A673 (cell line): Measurements from ENCODE around the gene PRPF38B. TPM values are rescaled to one million over a fixed set of nuclear protein-coding genes. Genes with fewer than 3 reads are reported as not detected.

Experiments used
- BruUV-seq: library from RNA; stranded (reverse); fragments of 400-500 nt; replicated peaks from 2 replicates; lab custom pipeline; 2021; lab: Mats Ljungman, UMichigan
- CTCF ChIA-PET: fragments of 300-600 bp; sonication (Branson Sonifier 250); formaldehyde crosslinking; loops from one replicate; lab custom pipeline; 2022; ENCODE audit warnings: antibody characterized with exemption; lab: Charles Lee
- POLR2A ChIA-PET: fragments of 300-600 bp; sonication (Branson Sonifier 250); formaldehyde crosslinking; loops from one replicate; lab custom pipeline; 2022; ENCODE audit warnings: antibody characterized with exemption; ENCODE audit not compliant: low non-redundant PET; lab: Charles Lee
- DNase-seq: peaks from one replicate; pipeline ENCODE4 v3.0.0-alpha.2; 2015; ENCODE audit warnings: low spot score
- H3K27ac ChIP-seq: fragments of 200-600 bp; sonication (generic); 2 replicates; pipeline ENCODE4 v1.5.1; 2016; ENCODE audit warnings: mixed run types, low read depth, mild to moderate bottlenecking, mixed read lengths, antibody characterized with exemption, low read length; ENCODE audit not compliant: poor library complexity, severe bottlenecking
- H3K27me3 ChIP-seq: fragments of 200-600 bp; sonication (generic); replicated peaks from 2 replicates; pipeline ENCODE4 v1.6.1; 2017; ENCODE audit warnings: mixed run types, low read depth, mild to moderate bottlenecking, mixed read lengths, antibody characterized with exemption, low read length; ENCODE audit not compliant: insufficient read depth, poor library complexity
- H3K36me3 ChIP-seq: fragments of 200-600 bp; sonication (generic); 2 replicates; pipeline ENCODE4 v1.6.1; 2016; ENCODE audit warnings: mixed run types, mild to moderate bottlenecking, mixed read lengths, antibody characterized with exemption, low read length; ENCODE audit not compliant: insufficient read depth, poor library complexity, severe bottlenecking
- H3K4me1 ChIP-seq: fragments of 200-600 bp; sonication (generic); 2 replicates; pipeline ENCODE4 v1.6.1; 2017; ENCODE audit warnings: mixed run types, mild to moderate bottlenecking, mixed read lengths, antibody characterized with exemption, low read length; ENCODE audit not compliant: insufficient read depth, poor library complexity, severe bottlenecking
- H3K4me3 ChIP-seq: fragments of 200-600 bp; sonication (generic); 2 replicates; pipeline ENCODE4 v1.5.1; 2016; ENCODE audit warnings: low read depth, mixed run types, mild to moderate bottlenecking, mixed read lengths, low read length; ENCODE audit not compliant: poor library complexity, severe bottlenecking
- H3K9me3 ChIP-seq: fragments of 200-600 bp; sonication (generic); 2 replicates; pipeline ENCODE4 v1.6.1; 2016; ENCODE audit warnings: mixed run types, low read depth, mild to moderate bottlenecking, mixed read lengths, antibody characterized with exemption, low read length; ENCODE audit not compliant: poor library complexity, severe bottlenecking
- EZH2 ChIP-seq: fragments of 200-600 bp; sonication (generic); IDR thresholded peaks from 2 replicates; pipeline ENCODE4 v1.6.1; 2017; ENCODE audit warnings: borderline replicate concordance, low read depth, mild to moderate bottlenecking, mixed read lengths, antibody characterized with exemption, low read length; ENCODE audit not compliant: poor library complexity, severe bottlenecking
- intact Hi-C: fragments of 100-400 bp; cut with micrococcal nuclease; formaldehyde crosslinking; loops from one replicate; pipeline ENCODE4 v1.10.0; 2022; ENCODE audit not compliant: unreplicated experiment
- total RNA-seq: library from RNA; stranded (reverse); gene quantifications from 2 replicates; pipeline ENCODE4 v1.2.3, GENCODE V29; 2021
- TF ChIP-seq, protein P1 (sequence below): fragments of 300-800, 200-600 bp; sonication (generic); conservative IDR thresholded peaks from 2 replicates; pipeline ENCODE4 v1.5.1; 2017; ENCODE audit warnings: low read depth, mild to moderate bottlenecking, antibody characterized with exemption, low read length, moderate library complexity, mixed read lengths

Gene PRPF38B
- total RNA-seq, 1 experiment from 2014 or later: 59.5 TPM

DNA sequence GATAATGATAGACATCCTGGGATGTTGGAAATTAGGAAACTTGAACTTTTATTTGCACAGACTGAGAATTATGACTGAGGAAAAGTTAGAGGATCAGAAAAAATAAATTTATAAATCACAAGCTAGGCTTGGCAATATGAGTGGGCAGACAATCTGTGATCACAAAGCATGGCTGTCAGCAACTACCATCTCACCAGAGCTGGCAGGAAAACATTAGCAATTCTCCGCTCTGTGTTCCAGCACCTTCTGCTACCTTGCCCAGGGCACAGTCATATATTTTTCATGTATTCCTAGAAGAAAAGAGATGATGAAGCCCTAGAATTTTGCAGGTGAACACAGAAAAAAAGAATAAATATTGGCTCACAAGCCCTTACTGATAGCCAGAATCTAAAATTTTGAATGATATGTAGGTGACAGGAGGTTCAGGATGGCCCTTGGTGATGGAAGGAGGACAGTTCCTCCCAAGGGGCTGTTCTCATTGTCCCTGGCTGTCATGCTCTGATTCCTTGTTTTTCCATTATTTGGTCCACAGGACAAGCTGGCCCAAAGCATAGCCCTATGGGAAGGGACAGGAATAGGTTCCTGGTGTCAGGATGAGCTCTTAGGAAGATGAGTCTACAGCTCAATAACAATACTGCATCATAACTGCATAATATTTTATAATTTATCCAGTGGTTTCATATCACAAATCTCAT lies 42.2 kb downstream of the PRPF38B start:
- Histone ChIP-seq H3K4me1 (peaks cover 4% of the 10 kb centered on the region), H3K4me3 (no peak overlapping the region), H3K27ac (no peak overlapping the region), H3K27me3 (peaks cover 3% of the 10 kb centered on the region), H3K9me3 (no peaks in the 10 kb centered on the region), H3K36me3 (no peaks in the 10 kb centered on the region)
- ChIA-PET POLR2A (interaction anchor here (0.6 kb wide), 1 partner anchor 1912 kb away, joined by 5 read pairs; no protein-coding TSS in a partner anchor), CTCF (interaction anchor here (0.5 kb wide), 1 partner anchor 11 kb away, joined by 6 read pairs; no protein-coding TSS in a partner anchor)
- DNase-seq: no peak
- BruUV-seq: no TSS peak
- intact Hi-C loops: loop anchor here (10.0 kb wide), 1 partner anchor 230 kb away; no protein-coding TSS in a partner anchor
- TF ChIP-seq, protein P1, sequence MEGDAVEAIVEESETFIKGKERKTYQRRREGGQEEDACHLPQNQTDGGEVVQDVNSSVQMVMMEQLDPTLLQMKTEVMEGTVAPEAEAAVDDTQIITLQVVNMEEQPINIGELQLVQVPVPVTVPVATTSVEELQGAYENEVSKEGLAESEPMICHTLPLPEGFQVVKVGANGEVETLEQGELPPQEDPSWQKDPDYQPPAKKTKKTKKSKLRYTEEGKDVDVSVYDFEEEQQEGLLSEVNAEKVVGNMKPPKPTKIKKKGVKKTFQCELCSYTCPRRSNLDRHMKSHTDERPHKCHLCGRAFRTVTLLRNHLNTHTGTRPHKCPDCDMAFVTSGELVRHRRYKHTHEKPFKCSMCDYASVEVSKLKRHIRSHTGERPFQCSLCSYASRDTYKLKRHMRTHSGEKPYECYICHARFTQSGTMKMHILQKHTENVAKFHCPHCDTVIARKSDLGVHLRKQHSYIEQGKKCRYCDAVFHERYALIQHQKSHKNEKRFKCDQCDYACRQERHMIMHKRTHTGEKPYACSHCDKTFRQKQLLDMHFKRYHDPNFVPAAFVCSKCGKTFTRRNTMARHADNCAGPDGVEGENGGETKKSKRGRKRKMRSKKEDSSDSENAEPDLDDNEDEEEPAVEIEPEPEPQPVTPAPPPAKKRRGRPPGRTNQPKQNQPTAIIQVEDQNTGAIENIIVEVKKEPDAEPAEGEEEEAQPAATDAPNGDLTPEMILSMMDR: no peak
- no peak for TF ChIP-seq EZH2

DNA sequence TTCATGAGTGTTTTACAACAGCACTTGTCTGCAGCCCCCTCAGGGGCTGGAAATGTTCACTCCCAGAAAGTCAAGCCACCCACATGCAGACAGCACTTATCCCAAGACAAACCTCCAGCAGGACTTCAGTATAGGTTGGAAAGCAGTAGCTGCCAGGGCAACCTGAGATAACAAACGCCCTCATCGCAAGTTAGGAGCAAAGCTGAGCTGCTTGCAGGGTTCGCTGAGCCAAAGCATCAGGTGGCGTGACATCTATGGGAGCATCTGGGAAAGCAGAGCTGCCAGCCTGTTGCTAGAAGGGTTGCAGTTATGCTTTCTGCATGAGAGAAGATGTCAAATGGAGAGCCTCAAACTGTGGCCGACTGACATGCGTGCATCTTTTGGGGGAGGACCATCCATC lies 50.1 kb downstream of the PRPF38B start:
- Histone ChIP-seq H3K27me3 (no peaks in the 10 kb centered on the region), H3K36me3 (no peaks in the 10 kb centered on the region), H3K4me3 (no peak overlapping the region), H3K9me3 (no peaks in the 10 kb centered on the region), H3K4me1 (no peaks in the 10 kb centered on the region), H3K27ac (no peak overlapping the region)
- no TSS peak for BruUV-seq
- no peak for TF ChIP-seq EZH2
- TF ChIP-seq, protein P1: no peak
- ChIA-PET POLR2A (no interaction called here), CTCF (no interaction called here)
- no peak for DNase-seq
- intact Hi-C loops: no loop called here

DNA sequence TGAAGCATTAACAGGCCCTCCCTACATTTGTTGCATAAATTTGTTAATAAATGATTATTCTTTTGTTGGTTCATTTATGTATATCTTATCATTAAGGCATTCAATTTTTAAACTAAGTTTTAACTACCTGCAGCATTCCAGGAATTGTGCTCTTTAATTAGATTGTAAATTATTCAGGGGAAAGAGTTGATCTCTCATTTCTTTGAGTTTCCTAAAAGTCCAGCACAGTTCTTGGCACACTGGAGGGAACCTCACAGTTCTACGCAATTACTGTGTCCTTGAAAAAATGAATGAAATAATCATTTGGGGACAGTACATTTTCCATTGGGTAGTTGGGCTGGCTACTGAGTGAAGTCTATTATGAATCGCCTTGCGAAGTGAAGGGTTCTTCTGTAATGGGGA lies 53.9 kb downstream of the PRPF38B start:
- Histone ChIP-seq H3K27ac (no peak overlapping the region), H3K4me1 (peaks cover 5% of the 10 kb centered on the region), H3K9me3 (no peaks in the 10 kb centered on the region), H3K27me3 (no peaks in the 10 kb centered on the region), H3K4me3 (no peak overlapping the region), H3K36me3 (no peaks in the 10 kb centered on the region)
- BruUV-seq: no TSS peak
- DNase-seq: no peak
- ChIA-PET CTCF (interaction anchor here (0.6 kb wide), 1 partner anchor 371 kb away, joined by 6 read pairs; no protein-coding TSS in a partner anchor), POLR2A (no interaction called here)
- no peak for TF ChIP-seq EZH2
- intact Hi-C loops: loop anchor here (2.0 kb wide), 2 partner anchors 53 to 153 kb away; partner anchors contain the start of gene PRPF38B
